Gastroesophageal sphincter (tissue), 4 donors: ENCODE results near the gene ATP9A. TPM values are rescaled to one million over a fixed set of nuclear protein-coding genes. Genes with fewer than 3 reads are reported as not detected.
"Not testable (repeated sequence)": the region's sequence is repeated elsewhere in the genome, so short reads cannot be mapped to it uniquely, and the experiment has no call there.

Source experiments
- ATAC-seq: fragments of 150-250 bp; one replicate; pipeline ENCODE4 v1.9.1; 2016; ENCODE audit warnings: mild to moderate bottlenecking, moderate library complexity
- H3K27ac ChIP-seq, 4 donors: fragments of 200-600 bp; sonication (generic) in 3 of 4; 1 replicate in 3 of 4; 2 replicates in 1 of 4; pipeline ENCODE4 v1.5.1; 2016 to 2019
- H3K27me3 ChIP-seq: fragments of 200-600 bp; sonication (generic); one replicate; pipeline ENCODE4 v1.5.1; 2019
- H3K36me3 ChIP-seq, 2 donors: fragments of 200-600 bp; sonication (generic); one replicate each; pipeline ENCODE4 v1.5.1; 2019; ENCODE audit warnings: control low read depth in 1 of 2
- H3K4me1 ChIP-seq, 3 donors: fragments of 200-600 bp; sonication (generic); 1 replicate in 2 of 3; 2 replicates in 1 of 3; pipeline ENCODE4 v1.5.1; 2016 to 2019; ENCODE audit warnings: control low read depth in 2 of 3
- H3K4me3 ChIP-seq, 2 donors: fragments of 200-600 bp; sonication (generic); one replicate each; pipeline ENCODE4 v1.5.1; 2019; ENCODE audit warnings: mild to moderate bottlenecking in 1 of 2, moderate library complexity in 1 of 2
- H3K9me3 ChIP-seq, 3 donors: fragments of 200-600 bp; sonication (generic); one replicate each; pipeline ENCODE4 v1.5.1; 2017 to 2019; ENCODE audit warnings: control low read depth in 2 of 3
- CTCF ChIP-seq, 4 experiments: fragments of 200-600 bp in 2 of 4; fragments of 450-650 bp in 2 of 4; sonication (generic) in 1 of 4; IDR thresholded peaks; one replicate each; pipeline ENCODE4 v1.5.1; 2017 to 2019; ENCODE audit warnings: antibody characterized with exemption in 4 of 4, mild to moderate bottlenecking in 2 of 4, moderate library complexity in 2 of 4
- EP300 ChIP-seq: sonication (generic); formaldehyde crosslinking; IDR thresholded peaks from one replicate; pipeline ENCODE4 v1.6.1; 2017; ENCODE audit warnings: antibody characterized with exemption, mild to moderate bottlenecking
- POLR2A ChIP-seq, 2 donors: fragments of 450-650 bp; IDR thresholded peaks; one replicate each; pipeline ENCODE4 v1.6.1; 2017; ENCODE audit warnings: antibody characterized with exemption in 2 of 2, mild to moderate bottlenecking in 2 of 2, moderate library complexity in 1 of 2
- POLR2AphosphoS5 ChIP-seq: sonication (generic); formaldehyde crosslinking; IDR thresholded peaks from one replicate; pipeline ENCODE4 v1.6.1; 2017; ENCODE audit warnings: antibody characterized with exemption
- WGBS, 2 donors: methylation state at CpG; one replicate each; pipeline ENCODE4 v1.1.5; 2018; ENCODE audit warnings: low coverage in 1 of 2; 5-methylcytosine and 5-hydroxymethylcytosine counted together
- total RNA-seq, 4 donors: library from RNA; depleted of rRNA; stranded (reverse); fragments of >200 nt; gene quantifications; one replicate each; pipeline ENCODE4 v1.1.0, GENCODE V29; 2016

Gene ATP9A
- total RNA-seq, 4 donors from 2014 or later, result 49.3 to 80.2 (median 57.7) TPM

- peaks cover 19% of the 10 kb centered on the region for H3K27me3 ChIP-seq
- 78 to 83% methylated on average over 4 to 6 of the region's 14 CpGs for WGBS, 2 donors
- H3K4me1 ChIP-seq, result no peaks in the 10 kb centered on the region
- H3K36me3 ChIP-seq, result no peaks in the 10 kb centered on the region
- ATAC-seq, result no peak
- H3K27ac ChIP-seq, result no peak overlapping the region
- TF ChIP-seq CTCF (IDR thresholded peaks at IDR 0.05), result no peak
- no peaks in the 10 kb centered on the region for H3K9me3 ChIP-seq
- H3K4me3 ChIP-seq, result no peak overlapping the region
Observed at GRCh38 chr20:51788822-51789221, 20.6 kb upstream of the ATP9A start.

GRCh38 chr20:51784299-51784698 is 16.1 kb upstream of the ATP9A start:
- H3K9me3 ChIP-seq, result peaks cover 0 to 5% (median 0%) of the 10 kb centered on the region in 3 donors
- no peaks in the 10 kb centered on the region for H3K36me3 ChIP-seq
- 82 to 95% methylated on average over 8 to 12 of the region's 15 CpGs for WGBS, 2 donors
- no peak for ATAC-seq
- no peak overlapping the region for H3K4me3 ChIP-seq
- no peaks in the 10 kb centered on the region for H3K27me3 ChIP-seq
- H3K4me1 ChIP-seq, result no peaks in the 10 kb centered on the region
- no peak overlapping the region for H3K27ac ChIP-seq
- TF ChIP-seq POLR2A (IDR thresholded peaks at IDR 0.05), result no peak
- TF ChIP-seq EP300, result no peak
- TF ChIP-seq POLR2AphosphoS5, result no peak

GRCh38 chr20:51778229-51778759 is 10.1 kb upstream of the ATP9A start:
- peaks cover 0 to 11% (median 0%) of the 10 kb centered on the region in 3 donors for H3K9me3 ChIP-seq
- not testable (repeated sequence) for H3K4me3 ChIP-seq, H3K27me3 ChIP-seq, H3K4me1 ChIP-seq, H3K36me3 ChIP-seq, ATAC-seq, H3K27ac ChIP-seq
- WGBS, 2 donors, result 70 to 90% methylated on average over 4 of the region's 4 CpGs

- Histone ChIP-seq H3K27ac (no peak overlapping the region), H3K4me3 (no peak overlapping the region), H3K4me1 (no peaks in the 10 kb centered on the region), H3K36me3 (no peaks in the 10 kb centered on the region), H3K9me3 (peaks cover 0 to 11% (median 0%) of the 10 kb centered on the region in 3 donors), H3K27me3 (no peaks in the 10 kb centered on the region)
- WGBS, 2 donors, result 83% methylated on average over 1 of the region's 1 CpG
- TF ChIP-seq CTCF (IDR thresholded peaks at IDR 0.05) (no peak), POLR2AphosphoS5 (no peak), POLR2A (IDR thresholded peaks at IDR 0.05) (no peak), EP300 (no peak)
- no peak for ATAC-seq
Observed at GRCh38 chr20:51775241-51775640, 7.1 kb upstream of the ATP9A start.

GRCh38 chr20:51772236-51772635 is 4.0 kb upstream of the ATP9A start:
- no peak overlapping the region for H3K4me3 ChIP-seq
- 100% methylated on average over 1 to 2 of the region's 4 CpGs for WGBS, 2 donors
- H3K36me3 ChIP-seq, result no peaks in the 10 kb centered on the region
- H3K9me3 ChIP-seq, result no peaks in the 10 kb centered on the region
- TF ChIP-seq EP300, result no peak
- no peak for TF ChIP-seq POLR2A (IDR thresholded peaks at IDR 0.05)
- TF ChIP-seq POLR2AphosphoS5, result no peak
- TF ChIP-seq CTCF (IDR thresholded peaks at IDR 0.05), result no peak
- no peaks in the 10 kb centered on the region for H3K27me3 ChIP-seq
- no peak overlapping the region for H3K27ac ChIP-seq
- H3K4me1 ChIP-seq, result peaks cover 0 to 11% (median 0%) of the 10 kb centered on the region in 3 donors
- no peak for ATAC-seq

- no peak for TF ChIP-seq POLR2A (IDR thresholded peaks at IDR 0.05)
- no peak for TF ChIP-seq CTCF (IDR thresholded peaks at IDR 0.05)
- no peak for TF ChIP-seq POLR2AphosphoS5
- TF ChIP-seq EP300, result no peak
- Histone ChIP-seq H3K27me3 (no peaks in the 10 kb centered on the region), H3K4me1 (peaks cover 0 to 30% (median 0%) of the 10 kb centered on the region in 3 donors), H3K36me3 (no peaks in the 10 kb centered on the region), H3K4me3 (no peak overlapping the region), H3K27ac (no peak overlapping the region), H3K9me3 (no peaks in the 10 kb centered on the region)
- WGBS, 2 donors, result 87 to 93% methylated on average over 4 to 9 of the region's 9 CpGs
- ATAC-seq, result no peak
Observed at GRCh38 chr20:51769976-51770615, 1.9 kb upstream of the ATP9A start.
